Smooth muscle cell (in vitro differentiated cells): ENCODE measurements around the gene PHOSPHO2. TPM values are rescaled to one million over a fixed set of nuclear protein-coding genes. Genes with fewer than 3 reads are reported as not detected.

Source experiments
- DNase-seq: peaks from one replicate; lab custom pipeline; 2025; ENCODE audit not compliant: unreplicated experiment; lab: John Stamatoyannopoulos, UW
- H2AFZ ChIP-seq: fragments of 200-600 bp; sonication (generic); 2 replicates; pipeline ENCODE4 v1.6.0; 2016; ENCODE audit warnings: antibody characterized with exemption, low read depth, mild to moderate bottlenecking
- H3F3A ChIP-seq: fragments of 200-600 bp; sonication (generic); 2 replicates; pipeline ENCODE4 v1.6.0; 2017; ENCODE audit warnings: antibody characterized with exemption, low read depth
- H3K27ac ChIP-seq: fragments of 200-600 bp; sonication (generic); 2 replicates; pipeline ENCODE4 v1.5.1; 2016; ENCODE audit warnings: low read depth, mild to moderate bottlenecking
- H3K27me3 ChIP-seq: fragments of 200-600 bp; sonication (generic); 2 replicates; pipeline ENCODE4 v1.6.1; 2016; ENCODE audit warnings: low read depth, mild to moderate bottlenecking
- H3K36me3 ChIP-seq: fragments of 200-600 bp; sonication (generic); 2 replicates; pipeline ENCODE4 v1.5.1; 2016; ENCODE audit warnings: low read depth
- H3K4me1 ChIP-seq: fragments of 200-600 bp; sonication (generic); 2 replicates; pipeline ENCODE4 v1.5.1; 2016; ENCODE audit warnings: low read depth
- H3K4me2 ChIP-seq: fragments of 200-600 bp; sonication (generic); 2 replicates; pipeline ENCODE4 v1.6.0; 2016; ENCODE audit warnings: mild to moderate bottlenecking
- H3K4me3 ChIP-seq: fragments of 200-600 bp; sonication (generic); 2 replicates; pipeline ENCODE4 v1.5.1; 2016; ENCODE audit warnings: mild to moderate bottlenecking
- H3K79me2 ChIP-seq: fragments of 200-600 bp; sonication (generic); 2 replicates; pipeline ENCODE4 v1.6.0; 2016; ENCODE audit warnings: low read depth, mild to moderate bottlenecking
- H3K9ac ChIP-seq: fragments of 200-600 bp; sonication (generic); 2 replicates; pipeline ENCODE4 v1.6.0; 2016; ENCODE audit warnings: low read depth
- H3K9me3 ChIP-seq: fragments of 200-600 bp; sonication (generic); replicated peaks from 2 replicates; pipeline ENCODE4 v1.5.1; 2016; ENCODE audit warnings: low read depth
- H4K20me1 ChIP-seq: fragments of 200-600 bp; sonication (generic); 2 replicates; pipeline ENCODE4 v1.6.0; 2016; ENCODE audit warnings: low read depth
- WGBS: methylation state at CpG from one replicate; pipeline ENCODE4 v1.1.7; 2016; ENCODE audit warnings: low lambda C conversion rate; 5-methylcytosine and 5-hydroxymethylcytosine counted together
- polyA plus RNA-seq: library from polyadenylated mRNA; unstranded; fragments of >200 nt; fragmentation: Nextera tagmentation; extraction: Ambion mirVana; gene quantifications from 2 replicates; pipeline ENCODE4 v1.2.1, GENCODE V29; 2016
- total RNA-seq: library from RNA; depleted of rRNA; stranded (reverse); fragments of >200 nt; gene quantifications from 2 replicates; pipeline ENCODE4 v1.2.3, GENCODE V29; 2014
- TF ChIP-seq, protein P1 (sequence below): fragments of 200-600 bp; sonication (generic); IDR thresholded peaks from 2 replicates; pipeline ENCODE4 v1.5.1; 2017; ENCODE audit warnings: borderline replicate concordance, mild to moderate bottlenecking, antibody characterized with exemption; ENCODE audit not compliant: insufficient read depth, poor library complexity, severe bottlenecking

Gene PHOSPHO2
- total and polyA plus RNA-seq, 2 experiments from 2014 or later, result 0.45 to 0.74 TPM

DNA sequence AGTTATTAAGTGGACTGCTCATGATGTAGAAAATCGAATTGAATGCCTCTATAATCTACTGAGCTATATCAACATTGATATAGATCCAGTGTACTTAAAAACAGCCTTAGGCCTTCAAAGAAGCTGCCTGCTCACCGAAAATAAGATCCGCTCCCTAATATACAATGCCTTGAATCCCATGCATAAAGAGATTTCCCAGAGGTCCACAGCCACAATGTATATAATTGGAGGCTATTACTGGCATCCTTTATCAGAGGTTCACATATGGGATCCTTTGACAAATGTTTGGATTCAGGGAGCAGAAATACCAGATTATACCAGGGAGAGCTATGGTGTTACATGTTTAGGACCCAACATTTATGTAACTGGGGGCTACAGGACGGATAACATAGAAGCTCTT, 41.4 kb downstream of the PHOSPHO2 start:
- H3K4me2 ChIP-seq, result no peak overlapping the region

DNA sequence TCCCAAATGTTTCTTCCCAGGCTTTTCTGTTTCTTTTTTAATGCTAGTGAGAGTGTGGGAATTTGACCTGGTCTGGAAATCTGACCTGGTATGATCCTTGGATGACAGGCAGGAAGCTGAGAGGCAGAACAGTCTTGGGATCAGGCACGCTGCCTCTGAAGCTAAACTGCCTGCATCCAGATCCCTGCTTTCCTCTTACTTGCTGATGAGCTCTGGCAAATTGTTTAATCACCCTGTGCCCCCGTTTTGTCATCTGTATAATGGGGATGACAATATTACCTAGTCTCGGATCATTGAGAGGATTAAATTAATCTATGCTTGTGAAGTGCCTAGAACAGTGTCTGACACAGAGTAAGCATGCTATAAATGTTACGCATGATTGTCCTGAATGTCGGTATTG, 42.6 kb downstream of the PHOSPHO2 start:
- Histone ChIP-seq H3K36me3 (no peaks in the 10 kb centered on the region), H2AFZ (no peak overlapping the region), H3K9me3 (no peaks in the 10 kb centered on the region), H3K27ac (no peak overlapping the region), H3K4me2 (no peak overlapping the region), H3K79me2 (no peaks in the 10 kb centered on the region), H3K4me3 (no peak overlapping the region), H3K27me3 (peaks cover 15% of the 10 kb centered on the region), H3K4me1 (peaks cover 6% of the 10 kb centered on the region), H4K20me1 (no peaks in the 10 kb centered on the region), H3F3A (no peaks in the 10 kb centered on the region), H3K9ac (no peak overlapping the region)
- TF ChIP-seq, protein P1, sequence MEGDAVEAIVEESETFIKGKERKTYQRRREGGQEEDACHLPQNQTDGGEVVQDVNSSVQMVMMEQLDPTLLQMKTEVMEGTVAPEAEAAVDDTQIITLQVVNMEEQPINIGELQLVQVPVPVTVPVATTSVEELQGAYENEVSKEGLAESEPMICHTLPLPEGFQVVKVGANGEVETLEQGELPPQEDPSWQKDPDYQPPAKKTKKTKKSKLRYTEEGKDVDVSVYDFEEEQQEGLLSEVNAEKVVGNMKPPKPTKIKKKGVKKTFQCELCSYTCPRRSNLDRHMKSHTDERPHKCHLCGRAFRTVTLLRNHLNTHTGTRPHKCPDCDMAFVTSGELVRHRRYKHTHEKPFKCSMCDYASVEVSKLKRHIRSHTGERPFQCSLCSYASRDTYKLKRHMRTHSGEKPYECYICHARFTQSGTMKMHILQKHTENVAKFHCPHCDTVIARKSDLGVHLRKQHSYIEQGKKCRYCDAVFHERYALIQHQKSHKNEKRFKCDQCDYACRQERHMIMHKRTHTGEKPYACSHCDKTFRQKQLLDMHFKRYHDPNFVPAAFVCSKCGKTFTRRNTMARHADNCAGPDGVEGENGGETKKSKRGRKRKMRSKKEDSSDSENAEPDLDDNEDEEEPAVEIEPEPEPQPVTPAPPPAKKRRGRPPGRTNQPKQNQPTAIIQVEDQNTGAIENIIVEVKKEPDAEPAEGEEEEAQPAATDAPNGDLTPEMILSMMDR, result no peak
- WGBS, result 82% methylated on average over 5 of the region's 5 CpGs
- no peak for DNase-seq

More for the DNA sequence above, 41.4 kb downstream of the PHOSPHO2 start:
- Histone ChIP-seq H4K20me1 (no peaks in the 10 kb centered on the region), H3K27me3 (peaks cover 18% of the 10 kb centered on the region), H3K9me3 (no peaks in the 10 kb centered on the region), H3K4me1 (peaks cover 6% of the 10 kb centered on the region), H3K36me3 (no peaks in the 10 kb centered on the region), H3K79me2 (no peaks in the 10 kb centered on the region), H2AFZ (no peak overlapping the region), H3K9ac (no peak overlapping the region), H3K4me3 (no peak overlapping the region), H3K27ac (no peak overlapping the region), H3F3A (no peaks in the 10 kb centered on the region)
- no peak for DNase-seq
- TF ChIP-seq, protein P1, result no peak
- 89% methylated on average over 4 of the region's 4 CpGs for WGBS

DNA sequence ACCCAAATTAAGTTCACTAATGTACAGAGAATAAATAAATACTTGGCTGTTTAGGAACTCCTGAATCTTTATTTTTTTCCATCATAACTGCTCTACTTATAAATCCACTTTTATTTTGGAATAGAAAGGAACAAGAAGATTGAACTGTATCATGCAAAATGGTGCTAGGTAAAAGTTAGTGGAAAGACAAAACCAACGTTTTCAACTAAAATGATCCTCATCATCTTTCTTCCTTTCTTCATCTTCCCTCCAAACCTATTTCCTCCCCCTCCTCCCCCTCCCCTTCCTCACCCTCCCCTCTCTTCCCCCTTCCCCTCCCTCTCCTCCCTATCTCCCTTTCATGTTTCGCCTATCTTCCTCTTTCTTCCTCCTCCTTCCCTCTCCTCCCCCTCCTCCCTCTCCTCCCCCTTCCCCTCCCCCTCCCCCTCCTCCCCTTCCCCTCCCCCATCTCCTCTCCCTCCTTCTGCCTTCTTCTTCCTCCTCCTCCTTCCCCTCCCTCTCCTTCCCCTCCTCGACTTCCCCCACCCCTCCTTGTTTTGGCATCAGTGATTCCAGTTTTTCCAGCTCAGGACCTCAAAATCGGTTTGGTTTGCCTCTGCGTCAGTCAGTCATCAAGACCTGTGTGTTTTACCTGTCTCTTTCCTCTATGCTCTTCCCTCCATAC, 44.4 kb downstream of the PHOSPHO2 start:
- Histone ChIP-seq H3K79me2 (no peaks in the 10 kb centered on the region), H3F3A (no peaks in the 10 kb centered on the region), H3K27me3 (peaks cover under 1% of the 10 kb centered on the region), H3K4me3 (no peak overlapping the region), H3K36me3 (no peaks in the 10 kb centered on the region), H2AFZ (no peak overlapping the region), H3K9me3 (no peaks in the 10 kb centered on the region), H3K9ac (no peak overlapping the region), H3K4me2 (no peak overlapping the region), H3K4me1 (peaks cover 6% of the 10 kb centered on the region), H3K27ac (no peak overlapping the region), H4K20me1 (no peaks in the 10 kb centered on the region)
- 96% methylated on average over 3 of the region's 5 CpGs for WGBS
- TF ChIP-seq, protein P1, result no peak
- DNase-seq, result no peak

DNA sequence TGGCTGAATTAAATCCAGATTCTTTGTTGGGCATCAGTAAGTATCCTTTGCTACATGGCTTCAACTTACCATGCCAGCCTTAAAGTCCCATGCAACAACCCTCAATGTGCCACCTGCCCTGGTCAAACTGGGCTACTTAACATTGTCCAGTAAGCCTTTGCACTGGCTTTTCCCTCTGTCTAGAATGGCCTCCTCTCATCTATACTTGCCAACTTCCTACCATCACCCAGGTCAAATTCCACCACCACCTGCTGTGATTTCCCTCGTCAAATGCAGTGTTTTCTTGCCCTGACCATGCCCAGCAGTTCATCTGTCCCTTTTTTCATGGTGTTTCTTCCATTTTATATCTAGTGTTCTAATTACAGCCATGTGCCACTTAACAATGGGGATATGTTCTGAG, 45.1 kb downstream of the PHOSPHO2 start:
- H3K4me2 ChIP-seq, result no peak overlapping the region
- no peak overlapping the region for H3K9ac ChIP-seq
- H3K27me3 ChIP-seq, result no peaks in the 10 kb centered on the region
- no peaks in the 10 kb centered on the region for H3K79me2 ChIP-seq
- no peak overlapping the region for H3K4me3 ChIP-seq
- H3F3A ChIP-seq, result no peaks in the 10 kb centered on the region
- DNase-seq, result no peak
- WGBS, result 87% methylated on average over 1 of the region's 1 CpG
- H3K27ac ChIP-seq, result no peak overlapping the region
- TF ChIP-seq, protein P1, result no peak
- H2AFZ ChIP-seq, result no peak overlapping the region
- no peaks in the 10 kb centered on the region for H3K9me3 ChIP-seq
- H4K20me1 ChIP-seq, result no peaks in the 10 kb centered on the region
- H3K36me3 ChIP-seq, result no peaks in the 10 kb centered on the region
- peaks cover 6% of the 10 kb centered on the region for H3K4me1 ChIP-seq
